BE2C (cell line): ENCODE measurements around the gene CHMP6.

ENCODE experiments used
- DNase-seq: peaks from one replicate; pipeline ENCODE4 v3.0.0-alpha.2; 2020
- H3K27me3 ChIP-seq: fragments of 250-450 bp; sonication (Bioruptor Pico); 2 replicates; pipeline ENCODE4 v1.5.1; 2020; ENCODE audit warnings: mild to moderate bottlenecking
- H3K36me3 ChIP-seq: fragments of 250-450 bp; sonication (Bioruptor Pico); 2 replicates; pipeline ENCODE4 v1.5.1; 2020; ENCODE audit warnings: mild to moderate bottlenecking
- H3K4me1 ChIP-seq: fragments of 250-450 bp; sonication (Bioruptor Pico); 2 replicates; pipeline ENCODE4 v1.5.1; 2020
- H3K4me3 ChIP-seq: 2 replicates; pipeline ENCODE4 v1.5.1; 2011; ENCODE audit warnings: low read depth, low read length
- H3K9me3 ChIP-seq: fragments of 250-450 bp; sonication (Bioruptor Pico); 2 replicates; pipeline ENCODE4 v1.5.1; 2020
- TF ChIP-seq, protein P1 (sequence below): IDR thresholded peaks from 2 replicates; pipeline ENCODE4 v1.5.1; 2012; ENCODE audit warnings: mild to moderate bottlenecking, low read depth, low read length

CHMP6 gene

DNA sequence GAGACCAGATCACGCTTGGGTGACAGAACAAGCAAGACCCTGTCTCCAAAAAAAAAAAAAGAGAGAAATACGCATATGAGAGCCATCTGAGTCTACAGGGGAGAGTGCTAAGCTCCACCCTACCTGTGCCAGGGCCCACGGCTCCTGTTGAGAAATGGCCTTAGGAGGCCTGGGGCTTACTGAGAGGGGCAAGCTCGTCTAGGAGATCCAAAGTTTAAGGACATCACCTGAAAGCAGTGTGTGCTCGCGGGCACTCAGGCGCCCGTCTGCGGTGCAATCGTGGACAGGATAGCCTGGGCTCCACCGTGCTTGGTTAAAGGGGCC is 28.8 kb downstream of the CHMP6 start:
- DNase-seq: no peak
- no peaks in the 10 kb centered on the region for H3K4me1 ChIP-seq
- H3K27me3 ChIP-seq: no peaks in the 10 kb centered on the region
- H3K36me3 ChIP-seq: no peaks in the 10 kb centered on the region
- H3K9me3 ChIP-seq: no peaks in the 10 kb centered on the region
- TF ChIP-seq, protein P1, sequence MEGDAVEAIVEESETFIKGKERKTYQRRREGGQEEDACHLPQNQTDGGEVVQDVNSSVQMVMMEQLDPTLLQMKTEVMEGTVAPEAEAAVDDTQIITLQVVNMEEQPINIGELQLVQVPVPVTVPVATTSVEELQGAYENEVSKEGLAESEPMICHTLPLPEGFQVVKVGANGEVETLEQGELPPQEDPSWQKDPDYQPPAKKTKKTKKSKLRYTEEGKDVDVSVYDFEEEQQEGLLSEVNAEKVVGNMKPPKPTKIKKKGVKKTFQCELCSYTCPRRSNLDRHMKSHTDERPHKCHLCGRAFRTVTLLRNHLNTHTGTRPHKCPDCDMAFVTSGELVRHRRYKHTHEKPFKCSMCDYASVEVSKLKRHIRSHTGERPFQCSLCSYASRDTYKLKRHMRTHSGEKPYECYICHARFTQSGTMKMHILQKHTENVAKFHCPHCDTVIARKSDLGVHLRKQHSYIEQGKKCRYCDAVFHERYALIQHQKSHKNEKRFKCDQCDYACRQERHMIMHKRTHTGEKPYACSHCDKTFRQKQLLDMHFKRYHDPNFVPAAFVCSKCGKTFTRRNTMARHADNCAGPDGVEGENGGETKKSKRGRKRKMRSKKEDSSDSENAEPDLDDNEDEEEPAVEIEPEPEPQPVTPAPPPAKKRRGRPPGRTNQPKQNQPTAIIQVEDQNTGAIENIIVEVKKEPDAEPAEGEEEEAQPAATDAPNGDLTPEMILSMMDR: no peak
- no peak overlapping the region for H3K4me3 ChIP-seq

DNA sequence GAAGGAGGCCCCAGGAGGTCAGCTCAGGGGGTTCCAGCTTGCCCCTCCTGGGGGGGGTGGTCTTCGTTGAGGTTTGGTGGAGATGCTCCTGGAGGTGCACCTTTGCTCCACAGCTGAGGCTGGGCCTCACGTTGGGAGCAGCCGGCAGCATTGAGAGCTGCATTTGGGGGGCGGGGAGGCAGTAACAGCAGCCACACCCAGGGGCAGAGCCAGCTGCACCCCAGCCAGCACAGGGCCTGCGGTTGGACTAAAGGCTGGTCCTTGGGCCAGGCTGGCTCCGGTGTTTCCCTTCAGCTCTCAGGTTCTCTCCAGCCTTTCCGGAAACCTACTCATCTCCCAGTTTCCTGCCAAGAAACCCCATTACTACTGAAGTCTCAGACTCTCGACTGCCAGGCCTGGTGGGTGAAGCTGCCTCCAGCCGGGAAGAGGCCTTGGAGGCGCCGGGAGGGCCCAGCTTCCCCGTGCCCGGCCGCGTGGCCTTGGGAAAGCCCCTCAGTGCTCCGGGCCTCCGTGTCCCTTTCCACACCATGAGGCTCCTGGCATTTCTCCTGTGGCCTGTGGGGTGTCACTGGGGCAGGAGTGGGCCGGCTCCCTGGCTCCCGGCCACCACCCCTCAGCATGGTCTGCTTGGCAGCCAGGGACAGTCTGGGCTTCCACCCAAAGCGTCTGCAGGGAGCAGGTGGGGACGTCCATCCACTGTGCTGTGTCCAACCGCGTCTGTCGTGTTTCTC is 29.3 kb downstream of the CHMP6 start:
- no peaks in the 10 kb centered on the region for H3K36me3 ChIP-seq
- no peak overlapping the region for H3K4me3 ChIP-seq
- no peaks in the 10 kb centered on the region for H3K9me3 ChIP-seq
- TF ChIP-seq, protein P1: no peak
- no peaks in the 10 kb centered on the region for H3K4me1 ChIP-seq
- peak; percentile 18 for DNase-seq
- H3K27me3 ChIP-seq: no peaks in the 10 kb centered on the region

DNA sequence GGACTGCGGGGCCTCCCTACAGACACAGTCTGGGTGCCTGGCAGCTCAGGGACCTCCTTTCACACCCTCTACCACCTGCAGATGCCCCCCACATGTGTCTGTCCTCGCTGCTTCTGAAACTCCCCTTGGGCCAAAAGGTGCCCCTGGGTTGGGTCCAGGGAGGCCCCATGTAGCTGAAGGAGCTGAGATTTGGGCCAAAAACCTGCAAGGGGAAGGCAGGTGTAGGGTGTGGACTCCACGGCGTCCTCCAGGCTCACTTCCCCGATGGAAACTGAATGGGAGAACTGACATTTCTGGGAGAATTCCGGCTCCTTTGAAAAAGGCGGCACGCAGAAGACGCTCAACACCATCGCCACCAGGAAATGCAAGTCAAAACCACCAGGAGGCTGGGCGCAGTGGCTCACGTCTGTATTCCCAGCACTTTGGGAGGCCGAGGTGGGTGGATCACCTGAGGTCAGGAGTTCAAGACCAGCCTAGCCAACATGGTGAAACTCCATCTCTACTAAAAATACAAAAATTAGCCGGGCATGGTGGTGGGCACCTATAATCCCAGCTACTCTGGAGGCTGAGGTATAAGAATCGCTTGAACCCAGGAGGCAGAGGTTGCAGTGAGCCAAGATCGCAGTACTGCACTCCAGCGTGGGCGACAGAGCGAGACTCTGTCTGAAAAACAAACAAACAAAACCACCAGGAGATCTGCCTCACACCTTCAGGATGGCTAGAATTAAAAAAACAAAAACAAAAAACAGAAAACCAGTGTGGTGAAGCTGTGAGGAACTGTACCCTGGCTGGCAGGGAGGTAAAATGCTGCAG is 30.1 kb downstream of the CHMP6 start:
- Histone ChIP-seq H3K4me1 (no peaks in the 10 kb centered on the region), H3K36me3 (no peaks in the 10 kb centered on the region), H3K4me3 (no peak overlapping the region), H3K9me3 (no peaks in the 10 kb centered on the region), H3K27me3 (no peaks in the 10 kb centered on the region)
- TF ChIP-seq, protein P1: no peak
- DNase-seq: no peak

DNA sequence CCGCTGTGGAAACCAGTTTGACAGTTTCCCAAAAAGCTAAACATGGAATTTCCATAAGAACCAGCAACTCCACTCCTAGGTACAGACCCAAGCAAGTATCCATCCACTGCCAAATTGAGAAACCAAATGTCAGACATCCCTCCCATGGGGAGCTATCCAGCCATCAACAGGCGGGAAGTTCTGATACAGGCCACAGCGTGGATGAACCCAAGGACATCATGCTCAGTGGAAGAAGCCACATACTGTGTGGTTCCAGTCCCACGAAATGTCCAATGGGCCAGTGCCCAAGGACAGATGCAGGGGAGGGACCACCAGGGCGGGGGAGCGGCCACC is 30.7 kb downstream of the CHMP6 start:
- Histone ChIP-seq H3K27me3 (no peaks in the 10 kb centered on the region), H3K4me3 (no peak overlapping the region), H3K4me1 (no peaks in the 10 kb centered on the region), H3K9me3 (no peaks in the 10 kb centered on the region), H3K36me3 (no peaks in the 10 kb centered on the region)
- TF ChIP-seq, protein P1: no peak
- DNase-seq: no peak

DNA sequence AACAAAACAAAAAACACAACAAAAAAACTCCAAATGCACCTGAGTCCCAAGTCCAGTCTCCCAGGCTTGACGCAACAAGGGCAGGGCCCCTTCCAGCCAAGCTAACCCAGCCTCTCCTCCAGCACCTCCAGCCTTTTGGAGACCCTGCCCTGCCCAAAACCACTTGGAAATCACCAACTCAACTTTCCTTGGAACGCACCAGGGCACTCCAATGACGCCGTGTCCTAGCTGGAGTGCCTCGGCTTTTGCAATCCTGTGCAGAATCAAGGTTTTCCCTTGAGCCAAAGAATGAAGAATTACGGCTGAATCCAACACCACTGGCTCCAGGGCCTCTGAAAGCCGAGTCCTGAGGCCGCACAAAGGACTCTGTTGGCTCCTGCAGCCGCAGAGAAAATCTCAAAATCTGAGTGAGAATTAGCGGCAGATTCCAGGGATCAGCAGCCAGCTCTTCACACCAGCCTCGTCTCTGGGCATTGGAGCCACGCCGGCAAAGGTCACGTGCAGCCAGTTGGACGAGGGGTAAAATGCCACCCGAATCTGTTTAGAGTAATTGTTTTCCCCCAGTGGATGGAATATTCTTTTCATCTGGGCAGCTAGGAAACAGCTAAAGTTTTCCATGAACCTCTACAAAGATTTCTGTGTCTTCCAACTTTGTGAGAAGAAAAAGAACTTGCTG is 33.6 kb downstream of the CHMP6 start:
- Histone ChIP-seq H3K9me3 (no peaks in the 10 kb centered on the region), H3K27me3 (no peaks in the 10 kb centered on the region), H3K4me1 (no peaks in the 10 kb centered on the region), H3K4me3 (no peak overlapping the region), H3K36me3 (no peaks in the 10 kb centered on the region)
- DNase-seq: no peak
- TF ChIP-seq, protein P1: no peak

DNA sequence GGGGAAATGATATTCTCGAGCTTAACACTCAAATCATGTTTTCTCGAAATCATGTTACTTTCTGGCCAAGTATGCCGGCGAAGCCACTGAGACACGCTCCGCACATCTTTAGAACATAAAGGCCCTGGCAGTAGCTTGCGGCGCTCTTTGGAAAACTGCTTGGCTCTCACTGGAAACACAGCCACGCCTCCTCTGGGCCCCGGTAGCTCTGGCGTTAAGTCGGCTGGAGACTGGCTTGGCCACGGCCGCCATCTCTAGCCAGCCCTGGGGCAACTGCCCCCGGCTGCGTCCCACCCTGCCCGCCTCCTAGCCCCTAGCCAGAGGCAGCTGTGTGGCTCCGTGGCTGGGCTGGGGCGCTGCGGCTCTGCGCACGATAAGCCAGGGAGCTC is 34.1 kb downstream of the CHMP6 start:
- Histone ChIP-seq H3K4me1 (peaks cover under 1% of the 10 kb centered on the region; the same call in 1 of the 2 replicates), H3K27me3 (no peaks in the 10 kb centered on the region), H3K9me3 (no peaks in the 10 kb centered on the region), H3K4me3 (no peak overlapping the region), H3K36me3 (no peaks in the 10 kb centered on the region)
- no peak for DNase-seq
- TF ChIP-seq, protein P1: no peak
